Stimulated activated CD4-positive, alpha-beta T cell treated with anti-CD3 and anti-CD28 coated beads, TNF-alpha, amount 100 ng/mL, for 48 hours (primary cell): ENCODE measurements around the gene KRTAP5-8.
"Not testable (repeated sequence)": the region's sequence is repeated elsewhere in the genome, so short reads cannot be mapped to it uniquely, and the experiment has no call there.

Source experiments
- DNase-seq, 3 donors: peaks; one replicate each; pipeline ENCODE4 v3.0.0-alpha.2; 2020; ENCODE audit warnings: low read depth in 3 of 3

Gene KRTAP5-8

GRCh38 chr11:71543866-71544265, 6.0 kb downstream of the KRTAP5-8 start:
- DNase-seq: no peak

GRCh38 chr11:71544525-71545214, 6.8 kb downstream of the KRTAP5-8 start:
- no peak for DNase-seq

GRCh38 chr11:71545405-71545966, 7.7 kb downstream of the KRTAP5-8 start:
- DNase-seq: no peak

GRCh38 chr11:71548120-71548519, 10.3 kb downstream of the KRTAP5-8 start, which contains the start of gene KRTAP5-9:
Gene KRTAP5-9 (plus strand): TSS chr11:71548420. CDS start chr11:71548658, 238 bp downstream.
- no peak for DNase-seq

GRCh38 chr11:71548716-71549151, 10.9 kb downstream of the KRTAP5-8 start:
- DNase-seq: no peak

- DNase-seq: no peak
Measured at GRCh38 chr11:71551711-71552110, 13.9 kb downstream of the KRTAP5-8 start.

DNA sequence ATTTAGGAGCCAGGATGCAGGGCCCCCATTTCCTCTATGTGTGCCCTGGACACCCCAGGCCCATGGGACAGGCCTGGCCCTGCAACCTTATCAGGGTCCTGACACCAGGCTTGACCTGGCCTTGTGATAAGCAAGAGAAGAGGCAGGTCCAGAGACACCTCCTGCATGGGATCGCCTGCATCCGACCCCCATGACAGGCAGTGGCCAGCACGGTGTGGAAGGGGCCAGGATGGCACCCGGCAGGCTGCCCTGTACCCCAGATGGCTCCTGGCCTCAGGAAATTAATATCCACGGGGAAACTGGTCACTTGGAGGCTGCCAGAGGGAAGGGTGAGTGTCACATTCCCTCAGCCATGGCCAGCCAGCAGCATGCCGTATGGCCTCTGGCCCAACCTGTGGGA, 17.2 kb downstream of the KRTAP5-8 start:
- no peak for DNase-seq

DNA sequence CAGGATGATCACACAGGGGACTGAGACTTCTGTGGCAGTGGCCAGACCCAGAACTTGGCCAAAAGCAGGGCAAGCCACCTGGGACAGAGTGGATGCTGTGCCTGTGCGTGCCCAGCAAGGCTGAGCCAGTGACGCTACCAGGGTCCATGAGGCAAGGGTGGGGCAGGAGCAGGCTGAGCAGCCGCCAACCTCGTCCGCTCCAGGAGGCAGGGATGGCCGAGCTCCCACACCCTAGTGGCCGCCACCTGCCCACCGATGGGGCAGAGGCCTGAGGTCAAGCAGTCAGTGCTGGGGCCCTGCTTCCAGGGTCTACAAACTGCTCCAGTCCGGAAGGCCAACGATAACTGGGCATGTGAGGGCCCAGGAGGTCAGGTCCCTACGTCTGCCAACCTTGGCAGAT, 17.7 kb downstream of the KRTAP5-8 start:
- DNase-seq: no peak

- no peak for DNase-seq
Measured at GRCh38 chr11:71556018-71556417, 18.2 kb downstream of the KRTAP5-8 start.

DNA sequence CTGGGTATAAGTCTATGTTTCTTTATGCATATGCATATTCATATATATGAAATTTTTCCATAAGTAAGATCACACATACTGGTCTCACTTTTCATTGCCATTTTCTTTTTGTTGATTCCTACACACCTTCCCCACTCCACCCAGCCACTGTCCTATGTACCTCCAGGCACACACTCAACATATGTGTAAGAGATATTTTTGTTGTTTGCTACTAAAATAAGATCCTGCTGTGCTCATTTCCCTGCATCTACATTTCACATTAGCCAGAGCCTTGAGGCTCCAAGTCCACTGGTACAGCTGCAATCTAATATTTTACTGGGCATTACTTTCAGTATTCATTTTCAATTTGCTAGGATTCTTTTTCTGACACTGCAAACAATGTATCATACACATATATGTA, 19.4 kb downstream of the KRTAP5-8 start:
- no peak for DNase-seq

- no peak for DNase-seq
Measured at GRCh38 chr11:71558996-71559395, 21.2 kb downstream of the KRTAP5-8 start.

- no peak for DNase-seq
Measured at GRCh38 chr11:71562120-71562519, 24.3 kb downstream of the KRTAP5-8 start.

- DNase-seq: no peak
Measured at GRCh38 chr11:71563406-71563805, 25.6 kb downstream of the KRTAP5-8 start.

DNA sequence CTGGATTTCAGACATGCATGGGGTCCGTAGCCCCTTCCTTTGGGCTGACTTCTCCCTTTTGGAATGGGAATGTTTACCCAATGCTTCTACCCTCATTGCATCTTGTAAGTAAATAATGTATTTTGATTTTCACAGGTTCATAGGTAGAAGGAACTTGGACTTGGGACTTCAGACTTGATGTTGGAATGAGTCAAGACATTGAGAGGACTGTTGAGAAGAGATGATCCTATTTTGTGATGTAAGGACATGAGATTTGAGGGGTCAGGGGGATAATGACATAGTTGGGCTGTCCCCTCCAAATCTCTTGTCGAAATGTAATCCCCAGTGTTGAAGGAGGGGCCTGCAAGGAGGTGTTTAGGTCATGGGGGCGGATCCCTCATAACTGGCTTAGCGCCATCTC, 26.6 kb downstream of the KRTAP5-8 start:
- DNase-seq: no peak

- DNase-seq: no peak
Measured at GRCh38 chr11:71565263-71565662, 27.4 kb downstream of the KRTAP5-8 start, which contains the start of gene KRTAP5-10. Gene KRTAP5-10 (plus strand): TSS chr11:71565563. CDS start chr11:71565588, 25 bp downstream.

DNA sequence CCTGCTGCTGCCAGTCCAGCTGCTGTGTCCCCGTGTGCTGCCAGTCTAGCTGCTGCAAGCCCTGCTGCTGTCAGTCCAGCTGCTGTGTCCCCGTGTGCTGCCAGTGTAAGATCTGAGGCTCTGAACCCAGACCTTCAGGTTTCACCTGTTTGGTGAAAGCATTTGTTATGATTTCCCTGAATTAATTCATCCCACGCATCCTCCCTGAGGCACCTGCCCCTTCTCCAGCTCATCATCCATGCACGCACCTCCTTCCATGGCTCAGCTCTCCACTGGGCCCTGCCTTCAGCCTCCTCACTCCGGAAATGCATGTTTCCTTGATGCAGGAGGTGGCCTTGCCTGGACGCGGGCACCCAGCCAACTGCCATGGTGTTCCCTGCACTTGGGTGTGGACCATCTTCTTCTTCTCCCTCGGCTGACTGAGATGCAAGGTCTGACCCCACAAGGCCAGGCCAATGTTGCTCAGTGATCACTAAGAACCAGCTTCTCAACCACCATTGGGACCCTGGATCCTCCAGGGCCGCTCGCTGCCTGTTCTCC, 28.3 kb downstream of the KRTAP5-8 start:
- no peak for DNase-seq

- DNase-seq: not testable (repeated sequence)
Measured at GRCh38 chr11:71566626-71567599, 29.1 kb downstream of the KRTAP5-8 start.

GRCh38 chr11:71567633-71568032, 29.8 kb downstream of the KRTAP5-8 start:
- DNase-seq: not testable (repeated sequence)

GRCh38 chr11:71568704-71569349, 31.0 kb downstream of the KRTAP5-8 start:
- DNase-seq: no peak

DNA sequence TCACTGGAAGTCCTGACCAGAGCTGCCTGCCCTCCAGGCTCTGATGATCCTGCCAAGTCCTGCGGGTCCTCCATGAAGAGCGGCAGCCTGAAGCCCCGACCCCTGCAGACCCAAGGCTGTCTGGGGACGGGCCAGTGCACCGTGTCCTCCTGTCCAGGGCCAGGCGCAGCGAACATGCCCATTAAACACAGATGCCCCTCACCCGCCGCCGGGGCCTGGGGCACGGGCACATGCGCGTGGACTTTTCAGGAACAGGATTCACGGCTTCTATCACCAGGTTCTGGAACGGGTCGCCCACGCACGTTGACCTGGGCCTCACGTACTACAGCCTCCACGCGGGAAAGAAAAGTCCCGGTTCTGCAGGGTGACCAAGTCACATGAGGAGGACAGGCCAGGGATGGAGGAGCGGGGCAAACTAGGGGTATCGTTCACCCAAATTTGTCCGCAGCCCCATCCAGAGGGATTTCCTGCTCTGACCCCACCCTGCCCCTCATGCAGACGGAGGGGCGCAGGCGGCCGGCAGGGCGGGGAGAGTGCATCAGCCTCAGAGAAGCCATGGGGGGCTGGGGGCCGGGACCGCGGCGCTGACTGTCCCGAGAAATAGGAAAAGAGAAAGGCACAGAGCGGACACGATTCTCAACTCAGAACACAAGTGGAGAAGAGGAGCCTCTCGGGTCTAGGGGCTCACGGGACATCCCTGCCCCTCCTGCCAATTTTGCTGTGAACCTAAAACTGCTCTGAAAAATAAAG, 33.5 kb downstream of the KRTAP5-8 start:
- DNase-seq: not testable (repeated sequence)

DNA sequence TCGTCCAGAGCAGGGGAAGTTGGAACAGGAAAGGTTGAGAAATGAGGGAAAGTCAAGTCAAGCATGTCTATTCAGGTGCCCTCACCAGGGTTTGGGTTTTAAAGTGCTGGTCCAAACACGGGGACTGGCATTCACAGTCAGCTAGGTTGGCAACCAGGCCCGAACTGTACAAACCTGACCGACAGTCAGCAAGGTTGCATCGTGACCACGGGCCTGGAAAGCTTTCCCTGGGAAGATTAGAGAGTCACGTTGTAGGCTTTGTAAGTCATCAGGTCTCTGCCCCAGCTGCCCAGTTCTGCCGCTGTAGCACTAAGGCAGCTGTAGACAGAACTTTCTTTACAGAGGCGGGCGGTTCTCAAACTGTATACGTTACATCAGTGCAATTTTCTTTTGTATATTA, 35.0 kb downstream of the KRTAP5-8 start:
- no peak for DNase-seq
